Mesenchymal stem cell (in vitro differentiated cells and primary cell): Measurements from ENCODE around the gene CPA2.
"Not testable (repeated sequence)": the region's sequence is repeated elsewhere in the genome, so short reads cannot be mapped to it uniquely, and the experiment has no call there.

ENCODE experiments used
- DNase-seq: peaks from one replicate; pipeline ENCODE4 v3.0.0-alpha.2; 2013
- H2AFZ ChIP-seq: one replicate; pipeline ENCODE4 v1.6.1; 2013; ENCODE audit warnings: low read depth, mild to moderate bottlenecking, control low read depth, inconsistent platforms, low read length, moderate library complexity
- H2AK5ac ChIP-seq: 2 replicates; pipeline ENCODE4 v1.6.1; 2013; ENCODE audit warnings: low read length, moderate library complexity, mild to moderate bottlenecking, inconsistent platforms; ENCODE audit not compliant: severe bottlenecking
- H2BK120ac ChIP-seq: one replicate; pipeline ENCODE4 v1.6.1; 2013; ENCODE audit warnings: low read depth, mild to moderate bottlenecking, inconsistent platforms, low read length, moderate library complexity
- H2BK12ac ChIP-seq, 2 experiments: one replicate each; pipeline ENCODE4 v1.6.1; 2013; ENCODE audit warnings: inconsistent platforms in 2 of 2, low read length in 2 of 2, mild to moderate bottlenecking in 2 of 2, moderate library complexity in 2 of 2, control low read depth in 1 of 2
- H2BK15ac ChIP-seq: one replicate; pipeline ENCODE4 v1.6.1; 2013; ENCODE audit warnings: mild to moderate bottlenecking, low read depth, inconsistent platforms; ENCODE audit not compliant: poor library complexity, severe bottlenecking
- H2BK5ac ChIP-seq: 2 replicates; pipeline ENCODE4 v1.6.1; 2013; ENCODE audit warnings: low read depth, mild to moderate bottlenecking, low read length, control low read depth, inconsistent platforms; ENCODE audit not compliant: poor library complexity, severe bottlenecking
- H3K14ac ChIP-seq, 2 experiments: one replicate each; pipeline ENCODE4 v1.6.1; 2013; ENCODE audit warnings: inconsistent platforms in 2 of 2, low read length in 2 of 2, control low read depth in 1 of 2, mild to moderate bottlenecking in 1 of 2, moderate library complexity in 1 of 2
- H3K18ac ChIP-seq, 2 experiments: one replicate each; pipeline ENCODE4 v1.6.1; 2013; ENCODE audit warnings: inconsistent platforms in 2 of 2, low read length in 2 of 2, control low read depth in 1 of 2, low read depth in 1 of 2, mild to moderate bottlenecking in 1 of 2
- H3K23ac ChIP-seq, 2 experiments: one replicate each; pipeline ENCODE4 v1.6.1; 2013; ENCODE audit warnings: inconsistent platforms in 2 of 2, low read length in 2 of 2, mild to moderate bottlenecking in 2 of 2, moderate library complexity in 2 of 2, control low read depth in 1 of 2
- H3K27ac ChIP-seq: 2 replicates; pipeline ENCODE4 v1.5.1; 2013; ENCODE audit warnings: mild to moderate bottlenecking, moderate library complexity, low read length, control low read depth, inconsistent platforms; ENCODE audit not compliant: poor library complexity, severe bottlenecking
- H3K27me3 ChIP-seq, 2 experiments: 2 replicates each; pipeline versions ENCODE4 v1.6.1 to v1.7.0; 2013; ENCODE audit warnings: low read length in 2 of 2, mild to moderate bottlenecking in 2 of 2, moderate library complexity in 2 of 2, control low read depth in 1 of 2, inconsistent platforms in 1 of 2; ENCODE audit not compliant: control insufficient read depth in 1 of 2, insufficient read depth in 1 of 2
- H3K36me3 ChIP-seq, 2 experiments: 2 replicates each; pipeline versions ENCODE4 v1.6.1 to v1.7.0; 2013; ENCODE audit warnings: low read length in 2 of 2, control low read depth in 1 of 2, inconsistent platforms in 1 of 2, low read depth in 1 of 2, mild to moderate bottlenecking in 1 of 2; ENCODE audit not compliant: insufficient read depth in 2 of 2, control insufficient read depth in 1 of 2
- H3K4ac ChIP-seq, 2 experiments: one replicate each; pipeline ENCODE4 v1.6.1; 2013; ENCODE audit warnings: inconsistent platforms in 2 of 2, low read length in 2 of 2, mild to moderate bottlenecking in 2 of 2, moderate library complexity in 2 of 2, control low read depth in 1 of 2, low read depth in 1 of 2
- H3K4me1 ChIP-seq: 2 replicates; pipeline ENCODE4 v1.6.1; 2013; ENCODE audit warnings: low read depth, low read length, control low read depth; ENCODE audit not compliant: control insufficient read depth, insufficient read depth
- H3K4me2 ChIP-seq: 2 replicates; pipeline ENCODE4 v1.6.1; 2013; ENCODE audit warnings: low read length, mild to moderate bottlenecking, inconsistent platforms; ENCODE audit not compliant: poor library complexity, severe bottlenecking
- H3K4me3 ChIP-seq, 2 experiments: 2 replicates each; pipeline versions ENCODE4 v1.5.1 to v1.7.0; 2013; ENCODE audit warnings: low read length in 2 of 2, mild to moderate bottlenecking in 2 of 2, control low read depth in 1 of 2, low read depth in 1 of 2; ENCODE audit not compliant: insufficient read depth in 1 of 2
- H3K79me1 ChIP-seq: replicated peaks from 2 replicates; pipeline ENCODE4 v1.6.1; 2013; ENCODE audit warnings: mild to moderate bottlenecking, control low read depth, low read length, inconsistent platforms; ENCODE audit not compliant: poor library complexity, severe bottlenecking
- H3K9ac ChIP-seq: 2 replicates; pipeline ENCODE4 v1.7.0; 2013; ENCODE audit warnings: mild to moderate bottlenecking, low read length, moderate library complexity
- H3K9me3 ChIP-seq: 2 replicates; pipeline ENCODE4 v1.7.0; 2013; ENCODE audit warnings: mild to moderate bottlenecking, low read length; ENCODE audit not compliant: control insufficient read depth
- H4K8ac ChIP-seq: one replicate; pipeline ENCODE4 v1.6.1; 2013; ENCODE audit warnings: inconsistent platforms, mild to moderate bottlenecking, low read length, moderate library complexity
- H4K91ac ChIP-seq: one replicate; pipeline ENCODE4 v1.6.1; 2013; ENCODE audit warnings: mild to moderate bottlenecking, low read length, inconsistent platforms
- WGBS: methylation state at CpG from one replicate; pipeline ENCODE4 v1.1.7; 2013; ENCODE audit warnings: mixed read lengths; 5-methylcytosine and 5-hydroxymethylcytosine counted together

The CPA2 gene

DNA sequence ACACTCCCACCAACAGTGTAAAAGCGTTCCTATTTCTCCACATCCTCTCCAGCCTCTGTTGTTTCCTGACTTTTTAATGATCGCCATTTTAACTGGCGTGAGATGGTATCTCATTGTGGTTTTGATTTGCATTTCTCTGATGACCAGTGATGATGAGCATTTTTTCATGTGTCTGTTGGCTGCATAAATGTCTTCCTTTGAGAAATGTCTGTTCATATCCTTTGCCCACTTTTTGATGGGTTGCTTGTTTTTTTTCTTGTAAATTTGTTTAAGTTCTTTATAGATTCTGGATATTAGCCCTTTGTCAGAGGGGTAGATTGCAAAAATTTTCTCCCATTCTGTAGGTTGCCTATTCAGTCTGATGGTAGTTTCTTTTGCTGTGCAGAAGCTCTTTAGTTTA, 17.0 kb upstream of the CPA2 start:
- DNase-seq, H3K18ac ChIP-seq, H4K8ac ChIP-seq, H2AFZ ChIP-seq, H2AK5ac ChIP-seq, H2BK5ac ChIP-seq, H3K9ac ChIP-seq, H3K4me3 ChIP-seq, H3K14ac ChIP-seq, H3K27me3 ChIP-seq, H3K36me3 ChIP-seq, H3K79me1 ChIP-seq, H2BK12ac ChIP-seq, H3K27ac ChIP-seq, H3K23ac ChIP-seq, H3K4ac ChIP-seq, H2BK15ac ChIP-seq, H3K9me3 ChIP-seq, H3K4me1 ChIP-seq, H2BK120ac ChIP-seq, H3K4me2 ChIP-seq, H4K91ac ChIP-seq: not testable (repeated sequence)
- 100% methylated on average over 1 of the region's 3 CpGs for WGBS

DNA sequence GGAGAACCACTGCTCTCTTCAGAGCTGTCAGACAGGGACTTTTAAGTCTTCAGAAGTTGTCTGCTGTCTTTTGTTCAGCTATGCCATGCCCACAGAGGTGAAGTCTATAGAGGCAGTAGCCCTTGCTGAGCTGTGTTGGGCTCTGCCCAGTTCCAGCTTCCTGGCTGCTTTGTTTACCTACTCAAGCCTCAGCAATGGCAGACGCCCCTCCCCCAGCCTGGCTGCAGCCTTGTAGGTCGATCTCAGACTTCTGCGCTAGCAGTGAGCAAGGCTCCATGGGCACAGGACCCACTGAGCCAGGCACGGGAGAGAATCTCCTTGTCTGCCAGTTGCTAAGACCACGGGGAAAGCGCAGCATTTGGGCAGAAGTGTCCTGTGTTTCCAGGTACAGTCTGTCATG, 12.1 kb upstream of the CPA2 start:
- no peak overlapping the region for H2AK5ac ChIP-seq
- H3K4me2 ChIP-seq = no peak overlapping the region
- H3K36me3 ChIP-seq = no peaks in the 10 kb centered on the region
- peak overlapping the region in 1 of 2 experiments; percentile 48 for H3K14ac ChIP-seq
- H2BK12ac ChIP-seq = no peak overlapping the region
- no peak overlapping the region for H2AFZ ChIP-seq
- H3K4ac ChIP-seq = no peak overlapping the region
- H3K27ac ChIP-seq = no peak overlapping the region
- peak overlapping the region; percentile 54 for H4K8ac ChIP-seq
- H3K4me1 ChIP-seq = no peaks in the 10 kb centered on the region
- H3K9me3 ChIP-seq = peaks cover 37% of the 10 kb centered on the region
- no peaks in the 10 kb centered on the region for H3K27me3 ChIP-seq
- H3K4me3 ChIP-seq = no peak overlapping the region
- no peak overlapping the region for H3K9ac ChIP-seq
- H3K79me1 ChIP-seq = no peaks in the 10 kb centered on the region
- H2BK15ac ChIP-seq = no peak overlapping the region
- no peak overlapping the region for H2BK5ac ChIP-seq
- H3K23ac ChIP-seq = no peak overlapping the region
- no peak overlapping the region for H2BK120ac ChIP-seq
- WGBS = 92% methylated on average over 6 of the region's 6 CpGs
- no peak overlapping the region for H3K18ac ChIP-seq
- no peak for DNase-seq
- H4K91ac ChIP-seq = no peak overlapping the region

DNA sequence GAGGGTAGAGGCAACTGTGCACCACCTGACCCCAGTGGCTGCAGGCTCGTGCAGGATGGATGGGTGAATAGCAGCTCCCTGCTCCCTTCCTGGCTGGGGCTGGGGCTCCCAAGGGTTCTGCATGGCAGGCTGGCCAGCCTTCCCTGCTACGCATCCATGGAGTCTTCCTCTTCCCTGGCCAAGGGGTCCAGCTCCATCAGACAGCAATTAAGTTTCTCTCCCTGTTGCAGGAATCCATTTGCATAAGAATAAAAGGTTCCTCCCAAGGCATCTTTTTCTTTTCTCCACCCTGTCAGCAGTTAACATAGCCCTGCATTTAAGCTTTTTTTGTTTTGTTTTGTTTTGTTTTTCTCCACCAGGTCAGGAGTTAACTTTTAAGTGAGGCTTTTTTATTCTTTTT, 10.0 kb upstream of the CPA2 start:
- Histone ChIP-seq H3K27me3 (no peaks in the 10 kb centered on the region), H2BK5ac (no peak overlapping the region), H2AK5ac (no peak overlapping the region), H3K4me1 (no peaks in the 10 kb centered on the region), H2BK12ac (no peak overlapping the region), H3K4me2 (no peak overlapping the region), H3K36me3 (no peaks in the 10 kb centered on the region), H2BK120ac (no peak overlapping the region), H3K27ac (no peak overlapping the region), H3K9ac (no peak overlapping the region), H3K79me1 (no peaks in the 10 kb centered on the region), H2AFZ (no peak overlapping the region), H3K23ac (no peak overlapping the region), H3K14ac (no peak overlapping the region), H4K8ac (no peak overlapping the region), H3K4me3 (no peak overlapping the region), H4K91ac (no peak overlapping the region), H3K4ac (no peak overlapping the region), H3K9me3 (peaks cover 58% of the 10 kb centered on the region), H3K18ac (no peak overlapping the region), H2BK15ac (no peak overlapping the region)
- 72% methylated on average over 2 of the region's 2 CpGs for WGBS
- DNase-seq = no peak

DNA sequence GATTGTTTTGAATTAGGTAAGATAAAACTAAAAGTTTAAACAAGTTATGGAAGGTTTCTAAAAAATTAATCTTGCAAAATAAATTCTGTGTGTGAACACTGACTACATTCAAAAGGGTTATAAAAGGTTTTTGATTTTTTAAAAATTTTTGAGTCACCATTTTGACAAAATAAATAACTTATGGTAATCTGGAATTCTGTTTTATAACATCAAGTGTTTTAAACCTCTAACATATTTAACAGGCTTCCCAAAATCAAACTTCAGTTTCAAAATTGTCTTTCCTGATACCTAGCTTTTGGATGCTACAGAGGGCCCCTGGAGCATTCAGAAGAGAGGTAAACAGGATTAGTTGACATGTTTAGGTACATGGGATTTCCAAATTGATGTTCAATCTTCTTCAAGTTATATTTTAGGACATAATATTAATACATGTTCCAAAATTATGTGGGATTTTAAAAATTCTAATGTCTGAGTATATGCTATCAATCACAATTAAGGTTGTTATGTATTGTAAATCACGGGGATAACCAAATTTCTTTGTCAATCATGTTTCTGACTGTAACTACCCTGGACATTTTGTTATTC, 8.1 kb upstream of the CPA2 start:
- no peak overlapping the region for H4K8ac ChIP-seq
- no peaks in the 10 kb centered on the region for H3K27me3 ChIP-seq
- WGBS = no CpG with 5 or more reads among the region's 1 CpG

More for the DNA sequence above, 8.1 kb upstream of the CPA2 start:
- Histone ChIP-seq H3K23ac (no peak overlapping the region), H2BK15ac (no peak overlapping the region), H2BK120ac (no peak overlapping the region), H2BK5ac (no peak overlapping the region), H2AK5ac (no peak overlapping the region), H3K4me3 (no peak overlapping the region), H3K18ac (no peak overlapping the region), H3K14ac (no peak overlapping the region), H3K4me2 (no peak overlapping the region), H3K4me1 (no peaks in the 10 kb centered on the region), H3K4ac (no peak overlapping the region), H3K79me1 (no peaks in the 10 kb centered on the region), H4K91ac (no peak overlapping the region), H3K9me3 (peaks cover 65% of the 10 kb centered on the region), H3K36me3 (no peaks in the 10 kb centered on the region), H3K27ac (no peak overlapping the region), H3K9ac (no peak overlapping the region), H2BK12ac (no peak overlapping the region), H2AFZ (no peak overlapping the region)
- DNase-seq = no peak
